Measurements from ENCODE around the gene POU2F1. TPM values are rescaled to one million over a fixed set of nuclear protein-coding genes. Genes with fewer than 3 reads are reported as not detected.

POU2F1 gene
- total RNA-seq, 1 donor from 2014 or later, result 36.1 TPM

- Mint-ChIP-seq H3K27me3 (no peaks in the 10 kb centered on the region), H3K9me3 (ENCODE audit: low read depth) (no peaks in the 10 kb centered on the region), H3K4me1 (ENCODE audit: low read depth) (peaks cover 2% of the 10 kb centered on the region), H3K4me3 (ENCODE audit: low read depth) (no peak overlapping the region), H3K27ac (no peak overlapping the region), H3K36me3 (ENCODE audit: insufficient read depth) (peaks cover 9% of the 10 kb centered on the region)
- DNase-seq (ENCODE audit: low spot score, unreplicated experiment), result no peak
- TF ChIP-seq CTCF (IDR thresholded peaks at IDR 0.05; ENCODE audit: unreplicated experiment), result no peak
Measured at GRCh38 chr1:167404161-167404888, 183.6 kb downstream of the POU2F1 start.

- H3K4me3 Mint-ChIP-seq (ENCODE audit: low read depth), result no peak overlapping the region
- peaks cover 2% of the 10 kb centered on the region for H3K4me1 Mint-ChIP-seq (ENCODE audit: low read depth)
- H3K27me3 Mint-ChIP-seq, result no peaks in the 10 kb centered on the region
- no peak overlapping the region for H3K27ac Mint-ChIP-seq
- no peak for DNase-seq (ENCODE audit: low spot score, unreplicated experiment)
- peaks cover 9% of the 10 kb centered on the region for H3K36me3 Mint-ChIP-seq (ENCODE audit: insufficient read depth)
- TF ChIP-seq CTCF (IDR thresholded peaks at IDR 0.05; ENCODE audit: unreplicated experiment), result no peak
- no peaks in the 10 kb centered on the region for H3K9me3 Mint-ChIP-seq (ENCODE audit: low read depth)
Measured at GRCh38 chr1:167404908-167405307, 184.2 kb downstream of the POU2F1 start.

- no peaks in the 10 kb centered on the region for H3K9me3 Mint-ChIP-seq (ENCODE audit: low read depth)
- no peaks in the 10 kb centered on the region for H3K27me3 Mint-ChIP-seq
- peaks cover 22% of the 10 kb centered on the region for H3K36me3 Mint-ChIP-seq (ENCODE audit: insufficient read depth)
Measured at GRCh38 chr1:167408355-167408754, 187.7 kb downstream of the POU2F1 start.

GRCh38 chr1:167409183-167409582 is 188.5 kb downstream of the POU2F1 start:
- DNase-seq (ENCODE audit: low spot score, unreplicated experiment), result no peak
- TF ChIP-seq CTCF (IDR thresholded peaks at IDR 0.05; ENCODE audit: unreplicated experiment), result peak; percentile 33
- peaks cover 23% of the 10 kb centered on the region for H3K36me3 Mint-ChIP-seq (ENCODE audit: insufficient read depth)
- H3K4me1 Mint-ChIP-seq (ENCODE audit: low read depth), result no peaks in the 10 kb centered on the region
- no peaks in the 10 kb centered on the region for H3K9me3 Mint-ChIP-seq (ENCODE audit: low read depth)
- H3K27ac Mint-ChIP-seq, result peak overlapping the region; percentile 8
- H3K4me3 Mint-ChIP-seq (ENCODE audit: low read depth), result no peak overlapping the region
- no peaks in the 10 kb centered on the region for H3K27me3 Mint-ChIP-seq

More at GRCh38 chr1:167408355-167408754, 187.7 kb downstream of the POU2F1 start:
- Mint-ChIP-seq H3K27ac (no peak overlapping the region), H3K4me1 (ENCODE audit: low read depth) (no peaks in the 10 kb centered on the region), H3K4me3 (ENCODE audit: low read depth) (no peak overlapping the region)
- no peak for DNase-seq (ENCODE audit: low spot score, unreplicated experiment)
- TF ChIP-seq CTCF (IDR thresholded peaks at IDR 0.05; ENCODE audit: unreplicated experiment), result no peak

GRCh38 chr1:167412072-167412471 is 191.4 kb downstream of the POU2F1 start:
- Mint-ChIP-seq H3K27me3 (no peaks in the 10 kb centered on the region), H3K27ac (no peak overlapping the region), H3K9me3 (ENCODE audit: low read depth) (no peaks in the 10 kb centered on the region), H3K4me3 (ENCODE audit: low read depth) (no peak overlapping the region), H3K4me1 (ENCODE audit: low read depth) (peaks cover 6% of the 10 kb centered on the region), H3K36me3 (ENCODE audit: insufficient read depth) (peaks cover 25% of the 10 kb centered on the region)
- no peak for DNase-seq (ENCODE audit: low spot score, unreplicated experiment)
- TF ChIP-seq CTCF (IDR thresholded peaks at IDR 0.05; ENCODE audit: unreplicated experiment), result no peak
